GM19238 (cell line): ENCODE results near the gene MYOM1.

ENCODE experiments used
- DNase-seq: peaks from one replicate; pipeline ENCODE4 v3.0.0; 2011; ENCODE audit warnings: low spot score; ENCODE audit not compliant: insufficient read length

MYOM1 gene

GRCh38 chr18:3153107-3153704 is 66.6 kb downstream of the MYOM1 start:
- DNase-seq = no peak

GRCh38 chr18:3152294-3152693 is 67.5 kb downstream of the MYOM1 start:
- DNase-seq = no peak

DNA sequence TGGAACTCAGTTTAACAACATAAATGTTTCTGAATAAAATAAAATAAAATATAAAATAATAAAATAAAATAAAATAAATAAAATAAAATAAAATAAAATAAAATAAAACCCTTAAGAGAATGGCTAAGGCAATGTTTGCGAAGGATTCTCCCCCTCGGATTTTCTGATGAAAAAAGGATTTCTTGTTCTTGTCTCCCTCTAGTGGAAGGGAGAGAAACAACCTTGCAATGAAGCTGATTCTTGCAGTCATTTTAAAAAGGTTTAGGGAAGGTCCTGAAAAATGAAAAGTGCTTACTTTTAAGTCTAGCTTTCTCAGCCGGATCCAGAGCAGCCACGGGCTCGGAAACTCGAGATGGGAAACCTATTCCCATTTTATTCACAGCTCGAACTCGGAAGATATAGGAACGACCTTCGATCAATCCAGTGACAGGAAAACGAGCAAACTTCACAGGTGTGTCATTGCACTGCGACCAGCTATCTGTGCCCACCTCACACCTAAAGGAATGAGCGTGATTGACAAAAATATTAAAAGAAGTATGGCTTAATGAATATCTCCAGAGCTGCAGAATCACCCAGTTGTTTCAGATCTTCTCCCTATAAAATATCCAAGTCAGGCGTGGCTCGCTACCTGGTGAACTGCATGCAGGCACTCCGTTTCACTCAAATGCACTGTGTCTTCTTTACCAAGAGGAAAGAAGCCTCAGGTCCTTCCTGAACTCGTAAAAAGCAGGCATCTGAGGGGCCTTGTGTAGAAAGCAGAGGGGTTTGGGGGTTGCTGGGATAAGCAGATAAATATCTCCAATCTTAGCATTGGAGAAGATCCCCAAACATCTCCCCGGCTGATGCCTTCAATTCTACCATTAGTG is 68.1 kb downstream of the MYOM1 start:
- no peak for DNase-seq

- DNase-seq = no peak
Observed at GRCh38 chr18:3150688-3151087, 69.1 kb downstream of the MYOM1 start.

DNA sequence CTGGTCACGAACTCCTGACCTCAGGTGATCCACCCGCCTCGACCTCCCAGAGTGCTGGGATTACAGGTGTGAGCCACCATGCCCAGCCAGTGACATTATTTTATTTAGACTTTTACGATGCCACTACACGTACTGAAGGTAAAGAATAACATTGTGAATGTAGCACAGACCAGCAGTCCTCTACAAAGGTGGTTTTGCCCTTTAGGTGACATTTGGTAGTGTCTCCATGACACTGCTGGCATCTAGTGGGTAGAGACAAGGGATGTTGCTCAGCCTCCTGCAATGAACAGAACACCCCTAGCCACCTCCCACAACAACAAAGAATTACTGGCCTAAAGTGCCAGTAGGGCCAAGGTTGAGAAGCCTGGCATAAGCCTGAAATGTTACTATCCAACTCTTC is 69.5 kb downstream of the MYOM1 start:
- DNase-seq = no peak

DNA sequence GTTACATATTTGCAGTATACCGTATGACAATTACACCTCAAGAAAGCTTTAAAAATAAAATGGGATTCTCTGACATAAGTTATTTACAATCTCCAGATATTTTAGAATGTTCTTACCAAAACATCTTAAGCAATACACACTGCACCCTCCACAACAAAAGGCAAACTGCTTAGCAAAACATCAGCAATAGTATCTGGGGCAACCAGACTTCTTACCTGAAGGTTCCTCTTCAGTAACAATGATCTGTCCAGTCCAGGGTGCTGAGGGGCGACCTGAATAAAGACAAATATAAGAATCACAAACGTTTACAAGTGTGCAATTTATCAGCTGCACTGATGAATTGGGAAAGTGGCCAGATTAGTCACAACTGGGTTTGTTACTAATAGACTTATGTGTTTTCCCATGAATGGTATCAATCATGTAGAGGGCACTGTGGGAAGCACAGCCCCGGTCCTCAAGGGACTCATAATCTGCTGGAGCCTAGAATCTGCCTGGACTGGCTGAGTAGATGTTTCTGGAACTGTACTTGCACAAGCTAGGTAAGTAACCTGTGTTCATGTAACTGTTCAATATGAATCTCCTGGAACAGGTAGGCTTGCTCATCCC is 70.7 kb downstream of the MYOM1 start:
- no peak for DNase-seq

GRCh38 chr18:3147935-3148554 is 71.7 kb downstream of the MYOM1 start:
- DNase-seq = no peak

- no peak for DNase-seq
Observed at GRCh38 chr18:3140986-3141639, 78.7 kb downstream of the MYOM1 start.

- no peak for DNase-seq
Observed at GRCh38 chr18:3140342-3140741, 79.4 kb downstream of the MYOM1 start.

GRCh38 chr18:3139406-3139805 is 80.4 kb downstream of the MYOM1 start:
- DNase-seq = no peak

DNA sequence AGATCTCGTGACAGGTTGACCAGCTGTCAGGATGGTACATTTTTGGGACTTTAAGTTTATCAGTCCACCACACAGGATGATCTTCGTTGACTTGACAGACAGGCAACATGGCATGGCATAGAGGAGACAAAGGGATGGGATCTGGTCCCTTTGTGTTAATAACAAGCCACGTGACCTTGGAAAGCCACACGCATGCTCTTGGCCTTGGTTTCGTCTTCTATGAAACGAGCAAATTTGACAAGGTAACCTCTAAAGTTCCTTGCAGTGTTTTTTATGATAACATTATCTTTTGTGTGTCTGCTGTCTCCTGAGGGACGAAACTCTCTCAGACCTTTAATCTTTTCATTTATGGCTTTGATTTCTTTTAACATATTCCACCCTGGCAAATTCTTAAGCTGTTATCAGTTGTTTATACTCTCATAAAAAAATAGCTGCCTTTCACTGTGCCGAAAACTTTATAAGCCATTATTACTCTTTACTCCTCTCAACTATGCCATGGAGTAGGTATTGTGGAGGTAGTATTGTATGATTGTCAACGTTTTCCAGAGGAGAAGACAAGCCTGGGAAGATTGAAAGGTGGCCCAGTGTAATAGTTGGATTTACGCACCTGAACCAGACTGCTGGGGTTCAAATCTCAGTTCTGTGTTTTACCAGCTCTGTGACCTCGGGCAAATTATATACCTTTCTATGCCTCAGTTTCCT is 81.3 kb downstream of the MYOM1 start:
- no peak for DNase-seq

- DNase-seq = no peak
Observed at GRCh38 chr18:3135536-3135935, 84.2 kb downstream of the MYOM1 start.

- DNase-seq = no peak
Observed at GRCh38 chr18:3132700-3133099, 87.1 kb downstream of the MYOM1 start.

DNA sequence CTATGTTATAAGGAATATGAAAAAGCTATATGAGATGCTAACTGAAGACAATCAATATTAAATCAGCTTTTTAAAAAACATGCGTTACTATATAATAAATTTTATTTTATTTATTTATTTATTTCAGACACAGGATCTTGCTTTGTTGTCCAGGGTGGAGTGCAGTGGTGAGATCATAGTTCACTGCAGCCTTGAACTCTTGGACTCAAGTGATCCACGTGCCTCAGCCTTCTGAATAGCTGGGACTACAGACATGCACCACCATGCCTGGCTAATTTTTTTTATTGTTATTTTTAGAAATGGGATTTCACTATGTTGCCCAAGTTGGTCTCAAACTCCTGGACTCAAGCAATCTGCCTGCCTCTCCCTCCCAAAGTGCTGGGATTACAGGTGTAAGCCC is 89.4 kb downstream of the MYOM1 start:
- DNase-seq = no peak

- peak; percentile 66 for DNase-seq
Observed at GRCh38 chr18:3129053-3129864, 90.5 kb downstream of the MYOM1 start.

DNA sequence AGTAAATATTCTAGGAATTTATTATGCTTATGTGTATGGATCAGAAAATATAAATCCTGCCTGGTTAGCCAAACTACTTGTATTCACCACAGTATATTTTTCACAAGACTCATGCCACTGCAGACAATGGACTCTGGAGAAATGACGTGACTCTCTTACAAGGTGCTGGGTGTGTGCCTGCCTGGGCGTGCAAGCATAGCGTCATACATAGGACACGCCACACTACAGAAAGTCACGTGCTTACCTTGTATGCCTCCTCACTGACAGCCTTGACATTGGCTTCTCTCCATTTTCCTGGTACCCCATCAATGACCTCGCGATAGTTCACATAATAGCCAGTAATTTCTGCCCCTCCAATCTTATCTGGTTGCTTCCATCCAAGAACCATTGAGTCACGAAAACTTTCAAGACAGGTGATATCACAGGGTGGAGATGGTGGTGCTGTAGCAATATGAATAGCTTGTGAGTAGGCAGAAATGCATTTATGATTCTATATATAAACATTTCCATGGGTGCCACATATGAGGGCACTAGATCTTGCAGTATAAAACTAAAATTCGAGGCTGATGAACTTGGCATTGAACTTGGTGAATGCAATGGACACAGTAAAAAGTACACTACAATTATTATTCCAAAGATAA is 93.2 kb downstream of the MYOM1 start:
- DNase-seq = no peak

GRCh38 chr18:3124822-3125221 is 94.9 kb downstream of the MYOM1 start:
- DNase-seq = no peak

GRCh38 chr18:3122851-3123250 is 96.9 kb downstream of the MYOM1 start:
- DNase-seq = no peak

DNA sequence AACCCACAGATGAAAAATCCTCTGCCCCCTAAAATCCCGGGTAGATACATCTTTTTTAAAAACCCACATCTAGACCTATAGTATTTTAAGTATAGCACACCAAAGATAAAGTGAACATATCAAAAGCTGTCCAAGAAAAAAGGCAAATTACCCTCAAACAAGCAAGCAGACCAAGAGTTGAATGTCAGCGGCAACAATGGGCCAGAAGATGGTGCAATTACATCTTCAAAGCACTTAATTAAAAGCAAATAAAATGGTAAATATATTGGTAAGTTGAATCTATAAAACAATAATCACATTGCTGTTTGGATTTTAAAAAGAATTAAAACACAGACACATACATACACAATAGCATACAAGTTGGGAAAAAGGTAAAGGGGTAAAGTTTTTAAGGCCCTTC is 98.5 kb downstream of the MYOM1 start:
- no peak for DNase-seq

- DNase-seq = no peak
Observed at GRCh38 chr18:3120356-3120755, 99.4 kb downstream of the MYOM1 start.
